Heart left ventricle (tissue), 13 donors: ENCODE data around the gene SLC24A4.

ENCODE experiments used
- POLR2A ChIP-seq, 2 donors: fragments of 450-650 bp; IDR thresholded peaks; one replicate each; pipeline ENCODE4 v1.6.1; 2017; ENCODE audit warnings: antibody characterized with exemption in 2 of 2, mild to moderate bottlenecking in 2 of 2, moderate library complexity in 2 of 2
- TF ChIP-seq, protein P1 (sequence below), 12 donors: fragments of 200-600 bp; sonication (generic) in 4 of 12; IDR thresholded peaks; one replicate each; pipeline versions ENCODE4 v1.5.0 to v1.8.0; 2018 to 2022; ENCODE audit warnings: antibody characterized with exemption in 12 of 12, mild to moderate bottlenecking in 5 of 12
- donor health status: ischemic (EF 13 %, LVEDD 7.1; RV severe dilation, severe dysfunction).
- donor health status: DM: no; HTN: yes; CAD: no.
- donor health status: DM: no; HTN: no; CAD: no.
- donor health status: ischemic (EF 25% LVEDD 6.9; RV normal size, moderate dysfunction).
- donor health status: ischemic (EF 25% LVEDD 5.7; RV mildly dilated, moderate dysfunction).
- donor health status: ischemic (EF 35%, LVEDD 5.7; RV mildly dilated, moderate dysfunction).
- donor health status: nonischemic (EF 11% LVEDD 7.7; RV severe dilation, severe dysfunction).
- donor health status: DM: yes; HTN: yes; CAD: no.
- donor health status: PGD.
- donor health status: ischemic (EF 29% LVEDD 5.4; RV normal size, mild dysfunction).
- donor health status: nonischemic (EF 23%, LVEDD 6.1; RV moderate dilation, normal function).

DNA sequence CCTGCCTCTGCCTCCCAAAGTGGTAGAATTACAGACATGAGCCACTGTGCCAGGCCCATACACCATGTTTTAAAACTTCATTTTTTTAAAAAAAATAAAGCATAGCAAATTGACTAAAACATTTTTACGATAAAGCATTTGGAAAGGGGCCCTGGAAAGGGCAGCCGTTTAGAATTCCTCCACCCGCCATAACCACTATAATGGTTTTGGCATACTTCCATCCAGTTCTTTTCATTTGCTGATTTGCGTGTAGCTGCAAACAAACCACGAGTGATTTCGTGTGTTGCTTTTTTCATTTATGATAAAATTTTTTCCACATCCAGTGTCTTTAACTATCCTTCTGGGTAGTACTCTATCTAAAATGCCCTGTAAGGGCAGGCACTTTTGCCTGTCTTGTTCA is 98.8 kb downstream of the SLC24A4 start:
- TF ChIP-seq, protein P1, sequence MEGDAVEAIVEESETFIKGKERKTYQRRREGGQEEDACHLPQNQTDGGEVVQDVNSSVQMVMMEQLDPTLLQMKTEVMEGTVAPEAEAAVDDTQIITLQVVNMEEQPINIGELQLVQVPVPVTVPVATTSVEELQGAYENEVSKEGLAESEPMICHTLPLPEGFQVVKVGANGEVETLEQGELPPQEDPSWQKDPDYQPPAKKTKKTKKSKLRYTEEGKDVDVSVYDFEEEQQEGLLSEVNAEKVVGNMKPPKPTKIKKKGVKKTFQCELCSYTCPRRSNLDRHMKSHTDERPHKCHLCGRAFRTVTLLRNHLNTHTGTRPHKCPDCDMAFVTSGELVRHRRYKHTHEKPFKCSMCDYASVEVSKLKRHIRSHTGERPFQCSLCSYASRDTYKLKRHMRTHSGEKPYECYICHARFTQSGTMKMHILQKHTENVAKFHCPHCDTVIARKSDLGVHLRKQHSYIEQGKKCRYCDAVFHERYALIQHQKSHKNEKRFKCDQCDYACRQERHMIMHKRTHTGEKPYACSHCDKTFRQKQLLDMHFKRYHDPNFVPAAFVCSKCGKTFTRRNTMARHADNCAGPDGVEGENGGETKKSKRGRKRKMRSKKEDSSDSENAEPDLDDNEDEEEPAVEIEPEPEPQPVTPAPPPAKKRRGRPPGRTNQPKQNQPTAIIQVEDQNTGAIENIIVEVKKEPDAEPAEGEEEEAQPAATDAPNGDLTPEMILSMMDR (IDR thresholded peaks at IDR 0.05): no peak
- no peak for TF ChIP-seq POLR2A (IDR thresholded peaks at IDR 0.05)
